Panc1 (cell line): ENCODE data around the gene MAGED4B.

ENCODE experiments used
- CTCF ChIP-seq: fragments of 450-650 bp; IDR thresholded peaks from 2 replicates; pipeline ENCODE4 v1.5.1; 2017; ENCODE audit warnings: mild to moderate bottlenecking
- TCF7L2 ChIP-seq: IDR thresholded peaks from 2 replicates; pipeline ENCODE4 v1.6.1; 2011; ENCODE audit warnings: mild to moderate bottlenecking, low read depth, low read length, inconsistent platforms

GRCh38 chrX:52031371-52031770 lies 37.6 kb downstream of the MAGED4B start:
- TF ChIP-seq CTCF: no peak
- no peak for TF ChIP-seq TCF7L2
